ENCODE measurements around the gene CASQ1.

DNA sequence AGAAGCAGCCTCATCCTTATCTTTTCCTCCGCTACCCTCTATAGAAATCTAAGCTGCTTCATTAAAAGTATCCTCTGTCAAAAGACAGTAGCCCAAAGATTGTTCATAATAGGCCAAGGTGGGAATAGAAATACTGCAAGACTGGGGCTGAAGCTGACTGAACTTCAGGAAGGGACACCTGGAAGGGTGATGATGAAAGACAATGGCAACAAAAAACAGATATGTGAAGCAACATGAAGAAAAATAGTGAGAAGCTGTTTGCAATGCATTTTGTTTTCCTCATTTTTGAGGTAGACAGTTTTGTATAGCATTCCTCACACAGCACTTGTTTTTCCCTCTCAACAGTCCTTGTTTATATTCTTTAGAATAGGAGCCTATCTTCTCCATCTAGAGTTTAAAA lies 55.1 kb downstream of the CASQ1 start:
- no peak for TF ChIP-seq ZSCAN30 (tag by site-specific recombination; IDR thresholded peaks at IDR 0.05)
- no peak for TF ChIP-seq CTCF (tag by site-specific recombination; IDR thresholded peaks at IDR 0.05)
- no peak for TF ChIP-seq ZNF274 (IDR thresholded peaks at IDR 0.05; ENCODE audit: low read length)
- no peak for TF ChIP-seq ZNF274 (tag by site-specific recombination; IDR thresholded peaks at IDR 0.05; ENCODE audit: borderline replicate concordance)
- TF ChIP-seq ZNF747 (tag by site-specific recombination; IDR thresholded peaks at IDR 0.05): no peak
- no peak for TF ChIP-seq ZBTB20 (tag by site-specific recombination; IDR thresholded peaks at IDR 0.05)

Data from HEK293 (cell line).